OCI-LY7 (cell line): ENCODE results near the gene BTNL2.

Source experiments
- EZH2phosphoT487 ChIP-seq: fragments of 200-600 bp; sonication (generic); IDR thresholded peaks from 2 replicates; pipeline ENCODE4 v1.6.1; 2018; ENCODE audit warnings: low read depth, borderline replicate concordance, mild to moderate bottlenecking, mixed run types, antibody characterized with exemption, low read length, moderate library complexity, mixed read lengths
- TF ChIP-seq, protein P1 (sequence below): fragments of 200-600 bp; sonication (generic); conservative IDR thresholded peaks from 2 replicates; pipeline ENCODE4 v1.5.1; 2014; ENCODE audit warnings: mild to moderate bottlenecking, antibody characterized with exemption, low read length, moderate library complexity, mixed read lengths

DNA sequence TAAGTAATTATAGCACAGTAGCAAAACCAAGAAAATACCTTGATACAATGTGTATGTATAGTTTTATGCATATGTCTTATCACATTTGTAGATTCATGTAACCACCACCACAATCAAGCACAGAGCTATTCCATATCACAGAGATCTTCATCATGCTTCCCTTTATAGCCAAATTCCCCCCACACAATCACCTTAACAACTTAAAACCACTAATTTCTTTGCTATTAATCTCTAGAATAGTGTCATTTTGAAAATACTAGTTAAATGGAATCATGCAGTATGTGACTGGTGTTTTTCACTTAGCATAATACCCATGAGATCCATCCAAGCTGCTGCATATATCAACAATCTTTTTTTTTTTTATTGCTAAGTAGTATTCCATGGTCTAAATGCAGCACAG, 41.0 kb upstream of the BTNL2 start:
- TF ChIP-seq, protein P1, sequence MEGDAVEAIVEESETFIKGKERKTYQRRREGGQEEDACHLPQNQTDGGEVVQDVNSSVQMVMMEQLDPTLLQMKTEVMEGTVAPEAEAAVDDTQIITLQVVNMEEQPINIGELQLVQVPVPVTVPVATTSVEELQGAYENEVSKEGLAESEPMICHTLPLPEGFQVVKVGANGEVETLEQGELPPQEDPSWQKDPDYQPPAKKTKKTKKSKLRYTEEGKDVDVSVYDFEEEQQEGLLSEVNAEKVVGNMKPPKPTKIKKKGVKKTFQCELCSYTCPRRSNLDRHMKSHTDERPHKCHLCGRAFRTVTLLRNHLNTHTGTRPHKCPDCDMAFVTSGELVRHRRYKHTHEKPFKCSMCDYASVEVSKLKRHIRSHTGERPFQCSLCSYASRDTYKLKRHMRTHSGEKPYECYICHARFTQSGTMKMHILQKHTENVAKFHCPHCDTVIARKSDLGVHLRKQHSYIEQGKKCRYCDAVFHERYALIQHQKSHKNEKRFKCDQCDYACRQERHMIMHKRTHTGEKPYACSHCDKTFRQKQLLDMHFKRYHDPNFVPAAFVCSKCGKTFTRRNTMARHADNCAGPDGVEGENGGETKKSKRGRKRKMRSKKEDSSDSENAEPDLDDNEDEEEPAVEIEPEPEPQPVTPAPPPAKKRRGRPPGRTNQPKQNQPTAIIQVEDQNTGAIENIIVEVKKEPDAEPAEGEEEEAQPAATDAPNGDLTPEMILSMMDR: no peak
- TF ChIP-seq EZH2phosphoT487: no peak
